NCI-H2107 treated with DMSO at 0.1 percent for 48 hours (cell line): Measurements from ENCODE around the gene APCDD1.
"Not testable (repeated sequence)": the region's sequence is repeated elsewhere in the genome, so short reads cannot be mapped to it uniquely, and the experiment has no call there.

Experiments used
- DNase-seq: peaks from one replicate; lab custom pipeline; 2025; ENCODE audit not compliant: unreplicated experiment; lab: John Stamatoyannopoulos, UW

The APCDD1 gene

GRCh38 chr18:10487154-10487553 is 32.7 kb downstream of the APCDD1 start:
- no peak for DNase-seq

- DNase-seq, result no peak
Measured at GRCh38 chr18:10488017-10488416, 33.6 kb downstream of the APCDD1 start.

DNA sequence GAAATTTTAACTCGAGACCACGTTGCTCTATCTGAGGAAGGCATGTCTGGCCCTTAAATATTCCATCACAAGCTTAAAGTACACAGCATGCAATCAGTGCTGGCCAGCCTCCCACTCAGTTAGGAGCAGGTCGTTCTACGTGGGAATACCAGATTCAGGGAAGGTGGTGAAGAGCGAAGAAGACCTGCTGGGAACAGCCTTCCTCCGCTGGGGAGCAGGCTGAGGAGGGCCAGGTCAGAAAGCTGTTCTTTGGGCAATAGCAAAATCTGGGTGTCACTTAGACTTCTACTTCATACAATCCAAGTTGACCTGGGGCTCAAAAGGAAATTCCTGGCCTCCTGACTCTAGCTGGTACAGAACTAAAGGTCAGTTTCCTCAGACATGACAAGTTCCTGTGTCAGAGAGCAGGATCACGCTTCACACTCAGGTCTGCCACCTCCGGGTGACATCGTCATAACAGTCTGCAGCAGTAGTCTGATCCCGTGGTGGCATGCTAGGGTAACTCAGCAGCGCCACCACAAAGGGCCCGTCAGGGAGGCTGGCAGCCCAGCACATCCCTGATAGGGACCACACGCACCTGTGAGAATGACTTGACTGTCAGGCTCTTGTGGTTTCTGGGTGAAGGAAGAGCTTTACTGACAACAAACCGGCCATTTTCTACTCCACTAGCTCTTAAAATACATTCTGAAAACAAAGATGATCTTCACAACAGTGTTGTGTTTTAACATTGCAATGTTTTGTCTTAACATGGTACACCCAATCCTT is 36.1 kb downstream of the APCDD1 start:
- DNase-seq, result no peak

DNA sequence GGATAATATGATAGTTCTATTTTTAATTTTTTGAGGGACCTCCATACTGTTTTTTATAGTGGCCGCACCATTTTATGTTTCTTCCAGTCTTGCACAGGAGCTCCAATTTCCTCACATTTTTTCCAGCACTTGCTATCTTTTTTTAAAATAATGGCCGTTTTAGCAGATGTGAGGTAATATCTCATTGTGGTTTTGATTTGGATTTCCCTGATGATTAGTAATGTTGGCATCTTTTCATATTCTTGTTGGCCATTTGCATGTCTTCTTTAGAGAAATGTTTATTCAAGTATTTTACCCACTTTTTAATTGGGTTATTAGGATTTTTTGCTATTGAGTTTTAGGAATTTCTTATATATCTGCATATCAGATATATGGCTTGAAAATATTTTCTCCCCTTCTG is 41.5 kb downstream of the APCDD1 start:
- no peak for DNase-seq

GRCh38 chr18:10497206-10497749 is 42.8 kb downstream of the APCDD1 start:
- no peak for DNase-seq

DNA sequence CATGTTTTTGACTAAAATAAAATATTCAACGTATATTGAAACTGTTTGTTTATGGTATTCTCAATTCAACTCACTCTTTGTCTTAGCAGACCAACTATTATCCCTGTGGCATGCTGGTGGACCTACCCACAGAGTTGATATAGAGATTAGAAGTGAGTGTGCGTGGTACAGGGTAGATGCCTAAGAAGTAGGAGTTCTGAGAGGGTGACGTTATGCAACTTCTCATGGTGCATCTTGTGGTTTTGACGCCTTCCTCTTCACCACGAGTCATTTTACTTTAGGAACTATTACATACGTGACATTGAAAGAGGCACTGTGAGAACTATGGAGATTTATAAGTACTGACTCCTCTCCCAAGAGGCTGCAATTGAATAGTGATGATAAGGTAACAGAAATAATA is 44.8 kb downstream of the APCDD1 start:
- DNase-seq, result no peak

GRCh38 chr18:10500038-10500437 is 45.6 kb downstream of the APCDD1 start:
- DNase-seq, result no peak

DNA sequence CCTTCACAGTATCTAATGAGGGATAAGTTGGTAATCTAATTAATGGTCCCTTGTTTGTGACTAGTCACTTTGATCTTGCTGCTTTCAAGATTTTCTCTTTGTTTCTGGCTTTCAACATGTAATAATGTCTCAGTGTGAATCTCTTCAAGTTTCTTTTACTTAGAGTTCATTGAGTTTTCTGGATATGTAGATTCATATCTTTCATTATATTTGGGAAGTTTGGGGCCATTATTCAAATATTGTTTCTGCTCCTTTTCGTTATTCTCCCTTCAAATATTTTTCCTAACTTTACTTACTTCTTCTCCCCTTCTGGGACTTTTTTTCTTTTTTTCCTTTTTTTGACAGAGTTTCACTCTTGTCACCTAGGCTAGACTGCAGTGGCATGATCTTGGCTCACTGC is 50.3 kb downstream of the APCDD1 start:
- DNase-seq, result no peak

DNA sequence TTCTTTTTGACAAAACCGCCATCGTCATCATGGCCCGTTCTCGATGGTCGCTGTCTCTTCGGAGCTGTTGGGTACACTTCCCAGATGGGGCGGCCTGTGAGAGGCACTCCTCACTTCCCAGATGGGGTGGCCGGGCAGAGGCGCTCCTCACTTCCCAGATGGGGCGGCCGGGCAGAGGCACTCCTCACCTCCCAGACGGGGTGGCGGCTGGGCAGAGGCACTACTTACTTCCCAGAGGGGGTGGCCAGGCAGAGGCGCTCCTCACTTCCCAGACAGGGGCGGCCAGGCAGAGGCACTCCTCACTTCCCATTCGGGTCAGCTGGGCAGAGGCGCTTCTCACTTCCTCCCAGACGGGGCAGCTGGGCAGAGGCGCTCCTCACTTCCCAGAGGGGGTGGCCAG is 51.5 kb downstream of the APCDD1 start:
- DNase-seq, result not testable (repeated sequence)

GRCh38 chr18:10508591-10508990 is 54.2 kb downstream of the APCDD1 start:
- no peak for DNase-seq

GRCh38 chr18:10511236-10511635 is 56.8 kb downstream of the APCDD1 start:
- no peak for DNase-seq

DNA sequence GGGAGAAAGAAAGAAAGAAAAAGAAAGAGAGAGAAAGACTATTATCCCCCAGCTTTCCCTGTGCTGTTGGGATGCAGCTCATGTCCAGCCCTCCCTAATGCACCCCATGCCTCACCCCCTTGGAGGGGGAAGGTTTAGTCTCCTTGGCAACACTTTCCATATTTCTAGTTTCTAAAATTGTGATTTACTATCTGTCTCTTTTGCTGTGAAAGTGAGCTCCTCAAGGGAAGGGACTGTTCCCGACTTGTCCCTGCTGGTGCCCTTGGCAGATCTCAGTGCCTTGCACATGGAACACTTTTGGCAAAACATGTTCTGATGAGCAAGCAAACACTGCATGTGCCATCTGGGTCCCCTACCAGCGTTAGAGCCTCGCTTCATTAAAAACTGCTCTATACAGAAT is 59.6 kb downstream of the APCDD1 start:
- DNase-seq, result no peak

- DNase-seq, result no peak
Measured at GRCh38 chr18:10514601-10515000, 60.2 kb downstream of the APCDD1 start.

- no peak for DNase-seq
Measured at GRCh38 chr18:10515456-10515855, 61.0 kb downstream of the APCDD1 start.

GRCh38 chr18:10516078-10516477 is 61.6 kb downstream of the APCDD1 start:
- DNase-seq, result no peak

GRCh38 chr18:10518595-10519255 is 64.3 kb downstream of the APCDD1 start:
- DNase-seq, result no peak

GRCh38 chr18:10519366-10519765 is 64.9 kb downstream of the APCDD1 start:
- DNase-seq, result no peak

GRCh38 chr18:10519999-10520935 is 65.8 kb downstream of the APCDD1 start:
- peak; percentile 36 for DNase-seq

- DNase-seq, result no peak
Measured at GRCh38 chr18:10521566-10521965, 67.1 kb downstream of the APCDD1 start.

- DNase-seq, result no peak
Measured at GRCh38 chr18:10522574-10522973, 68.1 kb downstream of the APCDD1 start.

DNA sequence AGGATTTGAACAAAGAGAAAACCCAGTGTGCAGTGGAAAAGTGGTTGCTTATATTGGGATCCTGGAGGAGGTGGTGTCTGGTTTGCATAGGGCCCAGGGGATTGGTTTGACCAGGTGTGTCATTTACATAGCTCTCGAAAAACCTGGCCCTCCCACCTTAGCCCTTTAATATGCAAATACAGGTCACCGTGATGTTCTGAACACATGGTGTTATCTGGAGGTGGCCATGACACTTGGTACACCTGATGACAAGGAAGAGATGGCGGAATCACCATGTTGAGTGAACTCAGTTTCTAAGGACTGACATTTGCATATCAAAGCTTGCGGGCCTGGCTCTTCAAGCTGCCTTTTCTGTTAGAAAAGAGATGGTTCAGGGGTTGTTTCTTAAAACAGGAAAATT is 69.1 kb downstream of the APCDD1 start:
- DNase-seq, result no peak
